GM19463 (cell line): Measurements from ENCODE around the gene ZNF432.
"Not testable (repeated sequence)": the region's sequence is repeated elsewhere in the genome, so short reads cannot be mapped to it uniquely, and the experiment has no call there.

Experiments
- ATAC-seq: cut with Tn5 transposase; IDR thresholded peaks from one replicate; pipeline ENCODE4 v1.9.1; 2021; ENCODE audit warnings: mild to moderate bottlenecking, moderate library complexity; ENCODE audit not compliant: unreplicated experiment

The ZNF432 gene

GRCh38 chr19:52048555-52049501, at the start of gene ZNF432:
ZNF432 (minus strand) TSS chr19:52048838; CDS start chr19:52046868, 1,970 bp downstream.
- ATAC-seq: peak; percentile 90

GRCh38 chr19:52096416-52096815, 47.8 kb upstream of the ZNF432 start:
- ATAC-seq: not testable (repeated sequence)

GRCh38 chr19:52095172-52096014, 46.8 kb upstream of the ZNF432 start, which contains the start of gene ZNF841:
ZNF841 (minus strand) TSS chr19:52095765; CDS start chr19:52084801, 10,964 bp downstream.
- peak; percentile 93 for ATAC-seq

- no peak for ATAC-seq
Measured at GRCh38 chr19:52094526-52095130, 46.0 kb upstream of the ZNF432 start.

- no peak for ATAC-seq
Measured at GRCh38 chr19:52086481-52086880, 37.8 kb upstream of the ZNF432 start.

- no peak for ATAC-seq
Measured at GRCh38 chr19:52070496-52070895, 21.9 kb upstream of the ZNF432 start.

GRCh38 chr19:52069653-52070052, 21.0 kb upstream of the ZNF432 start:
- no peak for ATAC-seq

- ATAC-seq: no peak
Measured at GRCh38 chr19:52066258-52066863, 17.7 kb upstream of the ZNF432 start.

GRCh38 chr19:52065399-52065798, 16.8 kb upstream of the ZNF432 start:
- no peak for ATAC-seq

GRCh38 chr19:52056480-52056879, 7.8 kb upstream of the ZNF432 start:
- not testable (repeated sequence) for ATAC-seq

GRCh38 chr19:52051736-52052135, 3.1 kb upstream of the ZNF432 start:
- ATAC-seq: not testable (repeated sequence)

GRCh38 chr19:52039169-52039568, 9.5 kb downstream of the ZNF432 start:
- ATAC-seq: no peak

GRCh38 chr19:52034051-52034728, 14.4 kb downstream of the ZNF432 start:
- ATAC-seq: no peak

GRCh38 chr19:52028780-52029123, 19.9 kb downstream of the ZNF432 start:
- ATAC-seq: peak; percentile 29

GRCh38 chr19:52028027-52028779, 20.4 kb downstream of the ZNF432 start, which contains the start of gene ZNF614:
ZNF614 (minus strand) TSS chr19:52028379; CDS start chr19:52025745, 2,634 bp downstream.
- peak; percentile 87 for ATAC-seq

- ATAC-seq: not testable (repeated sequence)
Measured at GRCh38 chr19:52026255-52026990, 22.2 kb downstream of the ZNF432 start.

- ATAC-seq: not testable (repeated sequence)
Measured at GRCh38 chr19:52024478-52024877, 24.2 kb downstream of the ZNF432 start.

GRCh38 chr19:52022193-52022592, 26.4 kb downstream of the ZNF432 start:
- ATAC-seq: no peak

GRCh38 chr19:52020506-52020905, 28.1 kb downstream of the ZNF432 start:
- no peak for ATAC-seq
